EH (cell line): ENCODE results near the gene TXNDC15.

Source experiments
- DNase-seq: peaks from one replicate; pipeline ENCODE4 v3.0.0-alpha.2; 2015; ENCODE audit warnings: low read depth

The TXNDC15 gene

GRCh38 chr5:134920848-134921575, 46.8 kb downstream of the TXNDC15 start:
- no peak for DNase-seq

DNA sequence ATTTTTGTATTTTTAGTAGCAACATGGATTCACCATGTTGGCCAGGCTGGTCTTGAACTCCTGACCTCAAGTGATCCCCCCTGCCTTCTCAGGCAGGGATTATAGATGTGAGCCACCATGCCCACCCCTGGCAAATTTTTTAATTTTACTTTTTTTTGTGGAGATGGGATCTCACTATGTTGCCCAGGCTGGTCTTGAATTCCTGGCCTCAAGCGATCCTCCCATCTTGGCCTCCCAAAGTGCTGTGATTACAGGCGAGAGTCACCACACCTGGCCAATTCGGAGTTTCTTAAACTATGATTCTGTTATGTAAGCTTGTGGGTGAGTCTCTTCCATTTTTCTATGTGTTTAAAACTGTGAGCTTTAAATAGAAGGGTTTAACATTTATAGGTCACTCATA, 58.3 kb downstream of the TXNDC15 start:
- no peak for DNase-seq

- no peak for DNase-seq
These were observed 60.0 kb downstream of the TXNDC15 start for GRCh38 chr5:134934202-134934601.

DNA sequence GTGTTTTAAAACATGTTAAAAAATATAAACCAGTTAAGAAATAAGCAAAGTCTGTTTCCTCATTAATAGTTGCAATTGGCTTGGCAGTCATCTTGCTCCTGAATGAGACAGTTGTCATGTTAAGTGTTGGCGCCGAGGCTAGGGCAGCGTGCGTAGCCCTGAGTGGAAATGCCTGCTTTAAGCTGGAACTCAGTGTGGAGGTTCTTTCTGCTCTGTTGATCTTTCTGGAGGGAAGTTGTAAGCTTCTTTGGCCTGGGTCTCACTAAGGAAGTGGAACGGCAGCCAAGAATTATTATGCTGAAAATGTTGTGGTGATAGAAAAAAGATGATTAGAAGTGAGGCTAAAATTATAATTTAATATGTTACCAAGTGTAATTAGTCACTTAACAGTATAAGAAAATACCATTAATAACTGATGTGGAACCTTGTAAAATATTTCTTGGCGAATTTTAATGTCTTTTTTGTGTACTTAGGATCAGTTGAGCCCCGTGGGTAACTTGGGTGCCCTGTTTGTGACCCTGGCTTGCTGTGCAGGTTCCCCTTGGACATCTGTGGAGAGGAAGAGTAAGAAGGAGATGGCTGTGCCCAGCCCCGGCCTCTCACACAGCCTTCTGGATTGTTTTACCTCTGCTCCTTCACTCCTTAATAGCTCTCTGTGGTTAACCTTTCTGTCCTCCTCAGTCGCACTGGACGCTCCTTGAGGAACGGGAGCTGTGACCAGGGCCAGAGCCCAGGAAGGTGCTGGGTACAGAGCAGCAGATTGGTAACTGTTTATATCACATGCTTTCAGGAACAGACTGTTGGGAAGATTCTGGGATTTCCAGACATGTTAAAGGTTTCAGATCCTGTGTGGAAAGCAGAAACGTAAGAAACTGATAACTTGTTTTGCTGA, 61.8 kb downstream of the TXNDC15 start:
- no peak for DNase-seq

DNA sequence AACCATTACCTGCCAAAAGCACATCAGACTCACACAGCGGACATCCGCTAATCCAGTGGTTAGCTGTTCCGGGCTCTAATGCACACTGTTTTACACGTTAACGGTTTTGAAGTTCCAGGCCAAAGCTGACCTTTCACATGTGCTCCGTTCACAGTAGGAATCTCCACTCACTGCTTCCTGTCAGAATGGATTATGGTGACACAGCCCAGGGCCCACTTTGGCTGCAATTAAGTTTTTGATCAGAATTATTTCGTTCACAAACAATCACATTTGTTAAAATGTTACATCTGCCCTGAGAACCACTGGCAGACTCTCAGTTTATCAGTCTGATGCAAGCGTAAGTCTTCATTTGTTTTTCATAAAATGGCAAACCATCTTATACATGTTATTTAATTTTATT, 63.4 kb downstream of the TXNDC15 start:
- DNase-seq: no peak

GRCh38 chr5:134938030-134938429, 63.9 kb downstream of the TXNDC15 start:
- no peak for DNase-seq

DNA sequence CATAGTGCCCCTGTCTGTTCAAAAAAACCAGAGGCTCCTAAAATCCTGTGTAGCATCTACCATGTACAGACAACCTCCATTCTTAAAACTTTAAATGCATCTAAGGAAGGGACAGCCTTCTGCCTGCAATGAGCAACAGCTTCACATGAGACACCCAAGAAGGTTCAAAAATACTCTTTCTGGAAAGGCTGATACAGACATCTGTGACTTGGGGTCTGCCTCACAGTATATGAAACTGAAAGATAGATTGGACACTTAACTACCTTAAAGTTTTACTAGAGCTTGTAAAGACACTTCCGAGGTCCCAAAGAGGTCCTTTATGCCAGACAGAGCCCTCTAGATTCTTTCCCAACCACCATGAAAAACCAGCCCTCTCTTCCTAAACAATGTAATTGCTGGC, 65.3 kb downstream of the TXNDC15 start:
- no peak for DNase-seq

- no peak for DNase-seq
These were observed 69.4 kb downstream of the TXNDC15 start for GRCh38 chr5:134943547-134943946.

DNA sequence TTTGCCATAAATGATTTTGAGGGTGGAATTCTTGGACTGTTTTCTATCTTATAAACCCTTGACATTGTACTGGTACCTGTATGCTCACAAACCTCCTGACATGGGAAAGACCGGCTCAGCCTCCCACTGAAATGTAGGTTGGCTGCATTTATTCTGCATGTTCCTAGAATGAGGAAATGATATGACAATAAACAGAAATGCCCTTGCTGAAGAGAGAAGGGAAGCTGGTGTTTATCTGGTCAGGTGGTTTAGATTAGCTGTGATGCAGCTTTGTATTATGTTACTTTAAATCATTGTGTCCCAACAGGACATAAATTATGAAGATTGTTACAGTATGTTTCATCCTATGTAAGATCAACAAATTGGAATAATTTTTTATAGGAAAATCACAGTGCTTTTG, 70.5 kb downstream of the TXNDC15 start:
- no peak for DNase-seq

DNA sequence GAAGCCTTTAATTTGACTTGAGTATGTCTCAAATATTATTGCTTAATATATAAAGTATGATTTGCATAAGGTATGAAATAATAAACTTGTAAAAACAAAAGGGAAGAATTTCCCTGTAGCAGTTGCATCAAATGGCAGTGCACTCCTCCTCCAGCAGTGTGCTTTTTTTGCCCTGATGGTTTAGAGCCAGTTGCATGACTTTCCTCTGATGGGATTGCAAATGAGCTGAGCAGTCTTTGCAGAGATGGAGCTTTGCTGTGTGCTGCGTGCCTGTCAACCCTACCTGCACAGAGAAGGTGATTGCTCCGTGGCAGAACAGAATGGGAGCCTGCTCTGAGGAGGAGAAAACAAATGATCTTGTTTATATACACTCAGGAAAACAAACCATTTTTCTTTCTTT, 70.9 kb downstream of the TXNDC15 start:
- DNase-seq: no peak

- DNase-seq: peak; percentile 19
These were observed 74.7 kb downstream of the TXNDC15 start for GRCh38 chr5:134948911-134949310.

DNA sequence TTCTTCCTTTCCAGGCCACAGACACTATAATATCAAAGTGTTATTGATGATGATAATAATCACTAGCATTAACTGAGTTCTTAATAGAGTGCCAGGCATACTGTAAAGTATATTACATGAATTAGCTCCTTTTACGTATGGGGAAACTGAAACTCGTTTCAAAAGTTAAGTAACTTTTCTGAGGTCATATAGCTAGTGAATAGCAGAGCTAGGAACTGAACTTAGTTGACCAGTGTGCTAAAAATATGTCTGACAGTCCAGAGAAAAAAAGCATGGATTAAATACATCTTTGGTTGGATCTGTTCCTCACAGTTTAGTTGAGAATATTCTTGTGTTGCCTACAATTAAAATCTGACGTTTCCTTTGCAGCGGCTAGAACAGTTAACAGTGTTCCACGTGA, 75.1 kb downstream of the TXNDC15 start:
- DNase-seq: no peak
